HG03571 (cell line): Measurements from ENCODE around the gene MRPL52.
"Not testable (repeated sequence)": the region's sequence is repeated elsewhere in the genome, so short reads cannot be mapped to it uniquely, and the experiment has no call there.

ENCODE experiments used
- ATAC-seq: cut with Tn5 transposase; IDR thresholded peaks from one replicate; pipeline ENCODE4 v1.9.1; 2021; ENCODE audit not compliant: unreplicated experiment

The MRPL52 gene

GRCh38 chr14:22829661-22830442 is at the start of gene MRPL52:
Gene MRPL52, plus strand, starts transcription at chr14:22829887. Its CDS starts 26 bp downstream, at chr14:22829913.
- ATAC-seq = peak; percentile 73

- no peak for ATAC-seq
These were observed 49.5 kb upstream of the MRPL52 start for GRCh38 chr14:22780105-22780679.

DNA sequence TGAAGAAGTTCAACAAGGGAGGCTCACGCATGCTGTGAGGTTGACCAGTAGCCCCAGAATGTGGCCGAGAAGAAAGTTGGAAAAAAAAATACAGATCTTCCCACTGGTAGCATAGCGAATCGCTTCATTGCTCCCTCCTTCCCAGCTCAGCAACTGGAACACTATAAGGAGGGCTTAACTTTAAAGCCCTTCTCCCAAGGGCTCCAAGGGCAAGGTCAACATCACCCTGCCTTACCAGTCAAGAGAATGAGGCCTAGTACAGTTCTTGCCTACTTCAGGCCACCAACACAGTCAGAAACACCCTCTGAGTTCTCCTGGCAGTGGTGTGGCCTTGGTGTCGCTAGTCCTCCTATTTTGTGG is 48.8 kb upstream of the MRPL52 start:
- ATAC-seq = no peak

GRCh38 chr14:22781301-22781991 is 48.2 kb upstream of the MRPL52 start:
- ATAC-seq = no peak

DNA sequence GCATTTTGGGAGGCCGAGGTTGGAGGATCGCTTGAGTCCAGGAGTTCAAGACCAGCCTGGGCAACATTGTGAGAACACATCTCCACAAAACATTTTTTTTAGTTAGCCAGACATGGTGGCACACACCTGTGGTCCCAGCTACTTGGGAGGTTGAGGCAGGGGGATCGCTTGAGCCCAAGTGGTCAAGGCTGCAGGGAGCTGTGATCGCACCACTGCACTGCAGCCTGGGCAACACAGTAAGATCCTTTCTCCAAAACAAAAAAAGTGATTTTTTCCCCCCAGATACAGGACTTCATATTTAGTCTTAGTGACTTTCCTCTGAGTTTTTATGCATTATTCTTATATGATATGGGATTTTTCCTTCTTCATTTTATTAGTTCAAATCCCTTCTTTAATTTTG is 43.0 kb upstream of the MRPL52 start:
- no peak for ATAC-seq

DNA sequence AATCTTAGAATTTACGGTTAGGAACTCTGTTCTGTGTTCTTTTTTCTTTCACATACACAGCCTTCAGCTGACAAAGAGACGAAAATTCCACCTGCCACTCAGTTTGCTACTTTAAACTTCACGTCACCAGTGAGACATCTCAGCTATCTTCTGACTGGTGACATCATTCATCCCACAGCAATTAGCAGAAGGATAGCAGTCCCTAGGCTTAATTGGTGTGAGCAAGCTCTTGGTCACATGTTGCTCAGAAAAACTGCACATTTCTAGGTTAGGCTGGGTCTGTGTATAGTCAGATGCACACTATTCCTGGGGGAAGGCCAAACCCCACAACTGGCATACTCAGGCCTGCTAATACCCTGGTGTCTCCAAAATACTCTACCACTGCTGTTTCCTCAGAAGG is 38.4 kb upstream of the MRPL52 start:
- ATAC-seq = no peak

DNA sequence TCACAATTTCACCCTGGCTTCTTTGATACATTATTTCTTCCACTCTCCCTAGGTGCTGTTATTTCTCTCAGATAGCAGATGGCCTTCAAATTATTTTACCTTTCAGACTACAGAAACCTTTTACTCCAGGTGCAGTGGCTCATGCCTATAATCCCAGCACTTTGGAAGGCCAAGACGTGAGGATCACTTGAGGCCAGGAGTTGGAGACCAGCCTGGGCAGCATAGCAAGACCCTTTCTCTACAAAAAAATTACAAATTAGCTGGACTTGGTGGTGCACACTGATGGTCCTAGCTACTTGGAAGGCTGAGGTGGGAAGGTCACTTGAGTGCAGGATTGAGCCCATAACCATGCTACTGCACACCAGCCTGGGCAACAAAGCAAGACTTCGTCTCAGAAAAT is 37.5 kb upstream of the MRPL52 start:
- ATAC-seq = no peak

DNA sequence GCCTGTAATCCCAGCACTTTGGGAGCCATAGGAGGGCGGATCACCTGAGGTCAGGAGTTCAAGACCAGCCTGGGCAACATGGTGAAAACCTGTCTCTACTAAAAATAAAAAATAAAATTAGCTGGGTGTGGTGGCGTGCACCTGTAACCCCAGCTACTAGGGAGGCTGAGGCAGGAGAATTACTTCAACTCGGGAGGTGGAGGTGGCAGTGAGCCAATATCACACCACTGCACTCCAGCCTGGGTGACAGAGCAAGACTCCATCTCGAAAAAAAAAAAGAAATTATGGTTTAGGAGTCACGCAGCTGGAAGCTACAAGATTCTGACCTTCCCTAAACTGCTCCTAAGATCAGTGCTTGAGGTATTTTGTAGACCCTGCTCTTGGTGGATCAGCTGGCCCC is 36.1 kb upstream of the MRPL52 start:
- not testable (repeated sequence) for ATAC-seq

DNA sequence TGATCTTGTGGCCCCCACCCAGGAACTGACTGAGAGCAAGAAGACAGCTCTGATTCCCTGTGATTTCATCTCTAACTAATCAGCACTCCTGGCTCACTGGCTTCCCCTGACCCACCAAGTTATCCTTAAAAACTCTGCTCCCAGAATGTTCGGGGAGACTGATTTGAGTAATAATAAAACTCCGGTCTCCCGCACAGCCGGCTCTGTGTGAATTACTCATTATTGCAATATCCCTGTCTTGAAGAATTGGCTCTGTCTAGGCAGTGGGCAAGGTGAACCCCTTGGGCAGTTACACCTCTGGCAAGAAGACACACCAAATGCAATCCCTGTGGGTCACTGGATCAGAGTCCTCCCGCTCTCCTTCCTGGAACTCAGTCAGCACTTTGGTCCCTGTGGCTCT is 35.7 kb upstream of the MRPL52 start:
- ATAC-seq = no peak

GRCh38 chr14:22794551-22794951 is 35.1 kb upstream of the MRPL52 start:
- peak; percentile 47 for ATAC-seq

DNA sequence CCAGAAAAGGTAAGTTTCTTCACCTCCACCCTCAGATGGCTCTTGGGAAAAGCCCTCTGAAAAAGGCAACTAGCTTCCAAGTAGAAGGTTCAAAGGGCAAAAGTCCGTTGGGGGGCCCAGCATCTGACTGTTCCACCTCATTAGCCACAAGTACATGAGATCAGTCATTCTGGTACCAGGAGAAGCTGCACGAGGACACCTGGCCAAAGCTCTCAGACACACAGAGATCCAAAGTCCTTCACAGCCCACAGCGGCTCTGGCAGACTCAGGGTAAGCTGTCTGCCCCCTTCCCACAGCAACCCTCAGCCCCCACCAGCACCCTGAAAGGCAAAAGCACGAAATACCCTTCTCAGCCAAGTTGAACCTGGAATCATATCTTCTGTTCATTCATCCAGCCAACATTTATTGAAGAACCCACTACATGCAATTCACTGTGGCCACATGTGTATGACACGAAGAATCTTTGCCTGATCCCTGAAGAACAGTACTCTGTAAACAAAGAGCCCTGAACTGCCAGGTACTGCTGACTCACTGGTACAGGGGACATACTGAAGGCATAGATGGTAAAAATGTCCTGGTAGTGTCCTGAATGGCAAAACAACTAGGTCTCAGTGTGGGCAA is 33.5 kb upstream of the MRPL52 start:
- peak; percentile 52 for ATAC-seq

DNA sequence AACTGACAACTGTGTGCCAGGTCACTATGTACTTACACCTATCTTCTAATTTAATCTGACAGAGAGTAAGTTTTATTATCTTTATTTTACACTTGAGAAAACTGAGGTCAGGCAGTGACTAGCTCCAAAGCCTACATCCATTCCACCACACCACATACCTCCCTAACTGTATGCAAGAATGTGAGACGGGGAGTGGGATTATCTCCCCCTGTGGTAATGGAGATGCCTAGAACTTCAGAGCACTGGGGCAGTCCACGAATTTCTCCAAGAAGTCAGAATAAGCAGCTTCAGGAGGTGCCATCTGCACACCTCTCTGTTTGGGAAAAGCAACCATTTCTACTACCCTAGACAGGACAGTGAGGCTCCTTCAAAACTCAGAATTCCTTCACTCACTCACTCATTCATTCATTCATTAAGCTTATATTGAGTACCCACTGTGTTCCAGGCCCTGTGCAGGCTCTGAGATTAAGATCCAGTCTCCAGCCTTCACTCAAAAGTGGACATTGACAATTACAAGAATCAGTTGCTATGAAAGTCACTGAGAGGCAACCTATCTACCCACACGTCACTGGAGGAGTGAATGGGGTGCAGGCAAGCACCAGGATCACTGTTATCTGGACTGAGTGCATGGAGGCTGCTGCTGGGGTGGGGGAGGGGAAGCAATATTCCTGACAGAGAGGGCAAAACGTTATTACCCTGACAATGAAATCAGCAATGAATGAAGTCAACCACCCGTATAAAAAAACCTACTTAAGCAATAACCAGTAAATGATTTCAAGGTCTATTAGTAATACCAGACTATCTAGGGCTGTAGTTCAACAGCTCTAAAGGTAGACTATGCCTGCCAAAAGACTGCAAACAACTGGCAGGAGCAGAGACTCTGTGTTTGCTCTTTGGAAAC is 32.4 kb upstream of the MRPL52 start:
- no peak for ATAC-seq

- no peak for ATAC-seq
These were observed 31.2 kb upstream of the MRPL52 start for GRCh38 chr14:22798528-22798927.

DNA sequence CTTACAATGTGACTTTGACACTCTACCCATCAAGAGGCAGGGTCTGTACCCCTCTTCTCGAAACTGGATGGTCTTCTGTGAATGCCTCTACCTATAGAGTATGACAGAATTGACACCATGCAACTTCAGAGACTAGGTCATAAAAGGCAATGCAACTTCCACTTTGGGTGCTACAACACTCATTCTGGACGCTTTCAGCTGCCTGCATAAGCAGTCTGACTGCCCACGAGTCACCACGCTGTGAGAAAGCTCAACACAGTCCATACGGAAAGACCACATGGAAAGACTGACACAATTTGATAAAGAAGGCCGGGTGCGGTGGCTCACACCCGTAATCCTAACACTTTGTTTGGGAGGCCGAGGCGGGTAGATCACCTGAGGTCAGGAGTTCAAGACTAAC is 29.3 kb upstream of the MRPL52 start:
- no peak for ATAC-seq

DNA sequence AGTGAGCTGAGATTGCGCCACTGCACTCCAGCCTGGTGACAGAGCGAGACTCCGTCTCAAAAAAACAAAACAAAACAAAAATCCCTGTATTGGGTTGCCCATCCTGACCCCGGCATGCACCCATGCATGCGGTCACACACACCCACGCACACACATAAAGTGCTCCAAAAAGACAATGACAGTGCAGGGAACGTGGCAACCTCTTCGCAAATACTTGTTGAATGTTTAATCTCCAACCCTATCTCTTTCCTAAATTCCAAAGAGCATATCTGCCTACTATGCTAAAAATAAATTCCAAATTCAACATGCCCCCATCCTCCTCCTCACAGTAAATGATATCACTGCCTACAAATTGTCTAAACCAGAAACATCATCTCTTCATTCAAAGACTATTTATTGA is 28.0 kb upstream of the MRPL52 start:
- ATAC-seq = no peak

DNA sequence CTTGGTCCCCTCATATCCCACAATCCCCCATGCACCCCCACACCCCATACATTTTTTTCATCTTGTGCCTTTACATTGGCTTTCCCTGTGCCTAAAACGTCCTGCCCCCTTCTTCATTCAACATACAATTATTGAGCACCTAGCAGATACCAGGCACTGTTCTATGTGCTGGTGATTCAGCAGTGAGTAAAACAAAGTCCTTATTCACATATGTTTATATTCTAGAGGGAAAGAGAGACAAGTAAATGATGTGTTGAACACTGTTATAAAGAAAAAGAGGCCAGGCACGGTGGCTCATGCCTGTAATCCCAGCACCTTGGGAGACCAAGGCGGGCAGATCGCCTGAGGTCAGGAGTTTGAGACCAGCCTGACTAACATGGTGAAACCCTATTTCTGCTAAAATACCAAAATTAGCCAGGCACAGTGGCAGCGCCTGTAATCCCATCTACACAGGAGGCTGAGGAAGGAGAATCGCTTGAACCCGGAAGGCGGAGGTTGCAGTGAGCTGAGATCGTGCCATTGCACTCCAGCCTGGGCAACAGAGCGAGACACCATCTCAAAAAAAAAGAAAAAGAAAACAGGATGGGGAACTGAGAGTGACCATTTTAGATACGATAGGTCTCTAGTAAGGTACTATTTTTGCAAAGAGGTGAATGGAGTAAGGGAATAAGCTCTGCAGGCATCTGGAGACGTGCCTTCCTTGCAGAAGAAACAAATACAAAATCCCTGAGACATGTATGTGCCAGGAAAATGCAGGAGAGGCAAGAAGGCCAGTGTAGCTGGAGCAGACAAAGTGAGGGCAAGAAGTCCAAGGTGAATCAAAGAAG is 26.6 kb upstream of the MRPL52 start:
- ATAC-seq = peak; percentile 61

GRCh38 chr14:22803687-22803974 is 26.1 kb upstream of the MRPL52 start:
- ATAC-seq = peak; percentile 38

GRCh38 chr14:22805235-22805634 is 24.5 kb upstream of the MRPL52 start:
- not testable (repeated sequence) for ATAC-seq

- no peak for ATAC-seq
These were observed 22.1 kb upstream of the MRPL52 start for GRCh38 chr14:22807432-22808087.
